CD4-positive, alpha-beta T cell (primary cell): ENCODE measurements around the gene ADAM19. TPM values are rescaled to one million over a fixed set of nuclear protein-coding genes. Genes with fewer than 3 reads are reported as not detected.
A peak's percentile ranks its signal among the peaks of the same experiment; 100 is the strongest.

Experiments used
- ATAC-seq: fragments of 200-7000 bp; cut with Tn5 transposase; one replicate; pipeline ENCODE4 v1.10.0; 2022; ENCODE audit warnings: mild to moderate bottlenecking; ENCODE audit not compliant: poor library complexity
- CTCF ChIA-PET: fragments of 350-600 bp; sonication (Branson Sonifier 250); formaldehyde crosslinking; loops from one replicate; lab custom pipeline; 2021; ENCODE audit warnings: antibody characterized with exemption, inconsistent platforms; lab: Charles Lee
- POLR2A ChIA-PET: fragments of 350-600 bp; sonication (Branson Sonifier 250); formaldehyde crosslinking; loops from one replicate; lab custom pipeline; 2021; ENCODE audit warnings: antibody characterized with exemption, inconsistent platforms; lab: Charles Lee
- DNase-seq, 14 experiments: peaks; one replicate each; pipeline ENCODE4 v3.0.0-alpha.2; 2013 to 2020; ENCODE audit warnings: mixed read lengths in 2 of 14
- H3K27ac ChIP-seq, 2 donors: one replicate each; pipeline versions ENCODE4 v1.5.1 to v1.7.0; 2013; ENCODE audit warnings: low read length in 2 of 2, low read depth in 1 of 2, mild to moderate bottlenecking in 1 of 2
- H3K27me3 ChIP-seq, 2 experiments: 1 replicate in 1 of 2; 2 replicates in 1 of 2; pipeline versions ENCODE4 v1.6.1 to v1.7.0; 2013; ENCODE audit warnings: low read length in 2 of 2, control low read depth in 1 of 2, mild to moderate bottlenecking in 1 of 2, moderate library complexity in 1 of 2; ENCODE audit not compliant: insufficient read depth in 2 of 2, control insufficient read depth in 1 of 2
- H3K36me3 ChIP-seq: one replicate; pipeline ENCODE4 v1.6.1; 2013; ENCODE audit warnings: low read length, control low read depth; ENCODE audit not compliant: insufficient read depth
- H3K4me1 ChIP-seq: one replicate; pipeline ENCODE4 v1.6.1; 2013; ENCODE audit warnings: low read length, control low read depth; ENCODE audit not compliant: insufficient read depth
- H3K4me3 ChIP-seq: one replicate; pipeline ENCODE4 v1.5.1; 2013; ENCODE audit warnings: mild to moderate bottlenecking, low read length, moderate library complexity
- H3K9me3 ChIP-seq, 2 experiments: 1 replicate in 1 of 2; 2 replicates in 1 of 2; pipeline versions ENCODE4 v1.6.1 to v1.7.0; 2013; ENCODE audit warnings: low read length in 2 of 2, mild to moderate bottlenecking in 2 of 2, control low read depth in 1 of 2, moderate library complexity in 1 of 2; ENCODE audit not compliant: control insufficient read depth in 1 of 2, insufficient read depth in 1 of 2
- H3K27ac Mint-ChIP-seq: one replicate; pipeline ENCODE4 v1.8.0; 2020; ENCODE audit warnings: mixed read lengths
- H3K27me3 Mint-ChIP-seq: one replicate; pipeline ENCODE4 v1.8.0; 2021; ENCODE audit warnings: mixed read lengths
- H3K36me3 Mint-ChIP-seq: one replicate; pipeline ENCODE4 v1.8.0; 2021; ENCODE audit warnings: low read depth, mixed read lengths
- H3K4me1 Mint-ChIP-seq: one replicate; pipeline ENCODE4 v1.8.0; 2021; ENCODE audit warnings: low read depth, mixed read lengths
- H3K4me3 Mint-ChIP-seq: one replicate; pipeline ENCODE4 v1.8.0; 2020; ENCODE audit warnings: mild to moderate bottlenecking, mixed read lengths
- H3K9me3 Mint-ChIP-seq: one replicate; pipeline ENCODE4 v1.8.0; 2020; ENCODE audit warnings: mixed read lengths
- intact Hi-C, 2 experiments: fragments of 100-400 bp; cut with DNase I in 1 of 2; cut with micrococcal nuclease in 1 of 2; formaldehyde crosslinking; loops; one replicate each; pipeline versions ENCODE4 v1.15.1 to v1.9.0; 2023 to 2025; cut with DNase I, micrococcal nuclease
- total RNA-seq, 174 experiments: library from RNA in 2 of 174; stranded (reverse) in 2 of 174; gene quantifications; one replicate each; pipeline ENCODE4 v1.2.3 and lab custom pipeline; 2021 to 2026
- TF ChIP-seq, protein P1 (sequence below): fragments of 200-600 bp; IDR thresholded peaks from one replicate; pipeline ENCODE4 v1.8.0; 2022; ENCODE audit warnings: antibody characterized with exemption, mild to moderate bottlenecking

ADAM19 gene
- total RNA-seq, 2 experiments from 2014 or later = 26.7 to 29.1 TPM

GRCh38 chr5:157618191-157618765 is 42.7 kb upstream of the ADAM19 start:
- Histone ChIP-seq H3K27ac (no peak overlapping the region), H3K4me3 (no peak overlapping the region), H3K4me1 (peaks cover 10% of the 10 kb centered on the region), H3K9me3 (no peaks in the 10 kb centered on the region), H3K27me3 (no peaks in the 10 kb centered on the region), H3K36me3 (no peaks in the 10 kb centered on the region)
- intact Hi-C loops = no loop called here
- Mint-ChIP-seq H3K36me3 (no peaks in the 10 kb centered on the region), H3K4me3 (no peak overlapping the region), H3K27ac (no peak overlapping the region), H3K27me3 (no peaks in the 10 kb centered on the region), H3K9me3 (no peaks in the 10 kb centered on the region), H3K4me1 (peaks cover 13% of the 10 kb centered on the region)
- ChIA-PET CTCF (no interaction called here), POLR2A (no interaction called here)
- DNase-seq = no peak
- TF ChIP-seq, protein P1, sequence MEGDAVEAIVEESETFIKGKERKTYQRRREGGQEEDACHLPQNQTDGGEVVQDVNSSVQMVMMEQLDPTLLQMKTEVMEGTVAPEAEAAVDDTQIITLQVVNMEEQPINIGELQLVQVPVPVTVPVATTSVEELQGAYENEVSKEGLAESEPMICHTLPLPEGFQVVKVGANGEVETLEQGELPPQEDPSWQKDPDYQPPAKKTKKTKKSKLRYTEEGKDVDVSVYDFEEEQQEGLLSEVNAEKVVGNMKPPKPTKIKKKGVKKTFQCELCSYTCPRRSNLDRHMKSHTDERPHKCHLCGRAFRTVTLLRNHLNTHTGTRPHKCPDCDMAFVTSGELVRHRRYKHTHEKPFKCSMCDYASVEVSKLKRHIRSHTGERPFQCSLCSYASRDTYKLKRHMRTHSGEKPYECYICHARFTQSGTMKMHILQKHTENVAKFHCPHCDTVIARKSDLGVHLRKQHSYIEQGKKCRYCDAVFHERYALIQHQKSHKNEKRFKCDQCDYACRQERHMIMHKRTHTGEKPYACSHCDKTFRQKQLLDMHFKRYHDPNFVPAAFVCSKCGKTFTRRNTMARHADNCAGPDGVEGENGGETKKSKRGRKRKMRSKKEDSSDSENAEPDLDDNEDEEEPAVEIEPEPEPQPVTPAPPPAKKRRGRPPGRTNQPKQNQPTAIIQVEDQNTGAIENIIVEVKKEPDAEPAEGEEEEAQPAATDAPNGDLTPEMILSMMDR = no peak
- no peak for ATAC-seq

GRCh38 chr5:157616785-157617184 is 41.2 kb upstream of the ADAM19 start:
- DNase-seq (no peak), ATAC-seq (no peak)
- H3K27me3 Mint-ChIP-seq = no peaks in the 10 kb centered on the region
- no peaks in the 10 kb centered on the region for H3K9me3 Mint-ChIP-seq
- H3K4me3 Mint-ChIP-seq = no peak overlapping the region
- intact Hi-C loops = no loop called here
- H3K4me1 Mint-ChIP-seq = peaks cover 24% of the 10 kb centered on the region
- H3K4me3 ChIP-seq = no peak overlapping the region
- H3K27ac ChIP-seq = no peak overlapping the region
- H3K27ac Mint-ChIP-seq = no peak overlapping the region
- H3K36me3 Mint-ChIP-seq = no peaks in the 10 kb centered on the region
- no peaks in the 10 kb centered on the region for H3K9me3 ChIP-seq
- TF ChIP-seq, protein P1 = no peak
- CTCF ChIA-PET = no interaction called here
- no peaks in the 10 kb centered on the region for H3K36me3 ChIP-seq
- POLR2A ChIA-PET = interaction anchor here (1.0 kb wide), 1 partner anchor 28 kb away, joined by 3 read pairs; no protein-coding TSS in a partner anchor
- H3K4me1 ChIP-seq = peaks cover 25% of the 10 kb centered on the region
- H3K27me3 ChIP-seq = no peaks in the 10 kb centered on the region

DNA sequence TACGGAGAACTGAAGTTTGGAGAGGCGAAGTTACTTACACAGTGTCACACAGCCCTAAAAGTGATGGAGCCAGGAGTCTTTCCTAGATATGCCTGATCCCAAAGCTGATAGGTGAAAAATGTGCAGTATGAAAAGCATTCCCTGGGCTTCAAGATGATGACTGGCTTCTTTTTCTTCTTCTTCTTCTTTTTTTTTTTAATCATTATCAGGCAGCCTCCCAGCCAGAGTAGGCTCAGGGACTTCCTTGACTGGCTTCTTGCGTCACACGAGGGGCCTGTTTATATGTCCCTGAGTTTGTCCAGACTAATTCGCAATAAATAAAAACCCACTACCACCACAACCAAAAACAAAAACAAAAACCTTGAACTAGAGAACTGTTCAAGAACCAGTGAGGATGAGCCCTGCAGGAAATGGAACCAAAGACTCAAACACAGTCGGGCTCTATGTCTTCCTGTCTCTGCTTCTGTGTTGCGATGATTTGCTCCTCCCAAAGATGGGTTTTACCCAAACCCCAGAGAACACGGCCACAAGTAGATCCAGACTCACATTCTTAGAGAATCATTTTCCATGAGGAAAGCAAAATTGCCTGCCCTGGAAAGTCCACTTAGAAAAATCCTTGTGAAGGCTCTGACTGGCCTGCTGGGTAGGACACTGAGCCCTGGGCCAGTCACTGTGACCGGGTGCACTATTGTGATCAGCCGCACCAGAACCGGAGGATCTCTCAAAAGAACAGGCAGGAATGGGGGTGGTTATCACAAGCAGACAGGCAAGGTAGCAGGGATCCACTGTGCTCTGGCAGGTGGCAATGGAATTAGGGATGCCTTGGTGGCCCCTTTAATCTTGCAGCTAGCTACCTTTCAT is 38.0 kb upstream of the ADAM19 start:
- H3K4me1 ChIP-seq = peaks cover 41% of the 10 kb centered on the region
- peak; percentile 84 for ATAC-seq
- peaks cover 41% of the 10 kb centered on the region for H3K4me1 Mint-ChIP-seq

More for the DNA sequence above, 38.0 kb upstream of the ADAM19 start:
- TF ChIP-seq, protein P1 = no peak
- intact Hi-C loops = no loop called here
- Histone ChIP-seq H3K4me3 (no peak overlapping the region), H3K36me3 (no peaks in the 10 kb centered on the region), H3K27ac (peak overlapping the region in 1 of 2 donors; percentile 45), H3K27me3 (no peaks in the 10 kb centered on the region), H3K9me3 (no peaks in the 10 kb centered on the region)
- Mint-ChIP-seq H3K27me3 (no peaks in the 10 kb centered on the region), H3K36me3 (no peaks in the 10 kb centered on the region), H3K4me3 (peak overlapping the region; percentile 1), H3K27ac (peak overlapping the region; percentile 48), H3K9me3 (no peaks in the 10 kb centered on the region)
- ChIA-PET POLR2A (no interaction called here), CTCF (interaction anchor here (0.8 to 1.2 kb wide), 3 partner anchors 38 to 98 kb away, joined by 3 read pairs; no protein-coding TSS in a partner anchor)
- DNase-seq = peak in 6 of 14 experiments; percentile 4 to 64 (median 46)
